Measurements from ENCODE around the gene MDC1.

MDC1 gene

GRCh38 chr6:30707281-30707850 lies 9.7 kb downstream of the MDC1 start:
- DNase-seq (ENCODE audit: low read depth, low spot score): no peak

- no peak for DNase-seq (ENCODE audit: low read depth, low spot score)
Observed at GRCh38 chr6:30705620-30706019, 11.5 kb downstream of the MDC1 start.

GRCh38 chr6:30703821-30704220 lies 13.3 kb downstream of the MDC1 start:
- no peak for DNase-seq (ENCODE audit: low read depth, low spot score)

GRCh38 chr6:30703011-30703410 lies 14.1 kb downstream of the MDC1 start:
- no peak for DNase-seq (ENCODE audit: low read depth, low spot score)

- no peak for DNase-seq (ENCODE audit: low read depth, low spot score)
Observed at GRCh38 chr6:30700340-30700739, 16.7 kb downstream of the MDC1 start.

GRCh38 chr6:30696432-30696831 lies 20.6 kb downstream of the MDC1 start:
- no peak for DNase-seq (ENCODE audit: low read depth, low spot score)

- no peak for DNase-seq (ENCODE audit: low read depth, low spot score)
Observed at GRCh38 chr6:30691208-30691847, 25.8 kb downstream of the MDC1 start.

GRCh38 chr6:30690403-30691207 lies 26.5 kb downstream of the MDC1 start, which contains the start of gene NRM:
NRM (minus strand) TSS chr6:30690984; CDS start chr6:30690974, 10 bp downstream.
- peak; percentile 53 for DNase-seq (ENCODE audit: low read depth, low spot score)

- DNase-seq (ENCODE audit: low read depth, low spot score): no peak
Observed at GRCh38 chr6:30689985-30690384, 27.1 kb downstream of the MDC1 start.

GRCh38 chr6:30689022-30689865 lies 27.8 kb downstream of the MDC1 start:
- no peak for DNase-seq (ENCODE audit: low read depth, low spot score)

- no peak for DNase-seq (ENCODE audit: low read depth, low spot score)
Observed at GRCh38 chr6:30688569-30688968, 28.5 kb downstream of the MDC1 start.

GRCh38 chr6:30687659-30688431 lies 29.2 kb downstream of the MDC1 start:
- no peak for DNase-seq (ENCODE audit: low read depth, low spot score)

- DNase-seq (ENCODE audit: low read depth, low spot score): peak; percentile 87
Observed at GRCh38 chr6:30686908-30687658, 30.0 kb downstream of the MDC1 start.

- no peak for DNase-seq (ENCODE audit: low read depth, low spot score)
Observed at GRCh38 chr6:30686009-30686907, 30.8 kb downstream of the MDC1 start, which contains the start of gene PPP1R18. PPP1R18 (minus strand) TSS chr6:30686645; CDS start chr6:30686018, 627 bp downstream.

GRCh38 chr6:30685157-30686008 lies 31.7 kb downstream of the MDC1 start:
- no peak for DNase-seq (ENCODE audit: low read depth, low spot score)

- no peak for DNase-seq (ENCODE audit: low read depth, low spot score)
Observed at GRCh38 chr6:30684386-30685156, 32.5 kb downstream of the MDC1 start.

GRCh38 chr6:30683980-30684338 lies 33.1 kb downstream of the MDC1 start:
- DNase-seq (ENCODE audit: low read depth, low spot score): no peak
